Activated CD8-positive, alpha-beta memory T cell treated with anti-CD3 and anti-CD28 coated beads, Interleukin-2, amount 10 ng/mL, durations not matched to agents 7 days and 5 days (primary cell): ENCODE results near the gene EPHA4. TPM values are rescaled to one million over a fixed set of nuclear protein-coding genes. Genes with fewer than 3 reads are reported as not detected.

Source experiments
- ATAC-seq: fragments of 150-1000 bp; cut with Tn5 transposase; one replicate; pipeline ENCODE4 v1.10.0; 2021; ENCODE audit warnings: moderate library complexity
- CTCF ChIA-PET: fragments of 350-600 bp; sonication (Branson Sonifier 250); formaldehyde crosslinking; loops from one replicate; lab custom pipeline; 2021; ENCODE audit warnings: antibody characterized with exemption; lab: Charles Lee
- DNase-seq: peaks from one replicate; pipeline ENCODE4 v3.0.0-alpha.2; 2020
- H3K27ac Mint-ChIP-seq: one replicate; pipeline ENCODE4 v1.8.0; 2021; ENCODE audit warnings: mild to moderate bottlenecking, mixed read lengths
- H3K27me3 Mint-ChIP-seq: one replicate; pipeline ENCODE4 v1.8.0; 2021; ENCODE audit warnings: mixed read lengths
- H3K36me3 Mint-ChIP-seq: one replicate; pipeline ENCODE4 v1.8.0; 2021; ENCODE audit warnings: mild to moderate bottlenecking, mixed read lengths
- H3K4me1 Mint-ChIP-seq: one replicate; pipeline ENCODE4 v1.8.0; 2021; ENCODE audit warnings: mixed read lengths
- H3K4me3 Mint-ChIP-seq: one replicate; pipeline ENCODE4 v1.8.0; 2021; ENCODE audit warnings: mild to moderate bottlenecking, moderate library complexity, mixed read lengths
- H3K9me3 Mint-ChIP-seq: one replicate; pipeline ENCODE4 v1.8.0; 2022; ENCODE audit warnings: low read depth, mixed read lengths
- total RNA-seq, 2 experiments: library from RNA; stranded (reverse); gene quantifications; one replicate each; pipeline ENCODE4 v1.2.3, GENCODE V29; 2021

The EPHA4 gene
- total RNA-seq, 2 experiments from 2014 or later: 0.59 to 0.91 TPM

- Mint-ChIP-seq H3K4me3 (no peak overlapping the region), H3K36me3 (no peaks in the 10 kb centered on the region)
- DNase-seq: no peak
Measured at GRCh38 chr2:221549143-221549542, 23.0 kb downstream of the EPHA4 start.

GRCh38 chr2:221546505-221547225 is 25.4 kb downstream of the EPHA4 start:
- Mint-ChIP-seq H3K27ac (no peak overlapping the region), H3K9me3 (peaks cover 3% of the 10 kb centered on the region)
- ATAC-seq: no peak

More at GRCh38 chr2:221549143-221549542, 23.0 kb downstream of the EPHA4 start:
- peaks cover 14% of the 10 kb centered on the region for H3K4me1 Mint-ChIP-seq
- peaks cover 3% of the 10 kb centered on the region for H3K9me3 Mint-ChIP-seq
- H3K27me3 Mint-ChIP-seq: no peaks in the 10 kb centered on the region
- CTCF ChIA-PET: no interaction called here
- no peak for ATAC-seq
- H3K27ac Mint-ChIP-seq: peak overlapping the region; percentile 20

DNA sequence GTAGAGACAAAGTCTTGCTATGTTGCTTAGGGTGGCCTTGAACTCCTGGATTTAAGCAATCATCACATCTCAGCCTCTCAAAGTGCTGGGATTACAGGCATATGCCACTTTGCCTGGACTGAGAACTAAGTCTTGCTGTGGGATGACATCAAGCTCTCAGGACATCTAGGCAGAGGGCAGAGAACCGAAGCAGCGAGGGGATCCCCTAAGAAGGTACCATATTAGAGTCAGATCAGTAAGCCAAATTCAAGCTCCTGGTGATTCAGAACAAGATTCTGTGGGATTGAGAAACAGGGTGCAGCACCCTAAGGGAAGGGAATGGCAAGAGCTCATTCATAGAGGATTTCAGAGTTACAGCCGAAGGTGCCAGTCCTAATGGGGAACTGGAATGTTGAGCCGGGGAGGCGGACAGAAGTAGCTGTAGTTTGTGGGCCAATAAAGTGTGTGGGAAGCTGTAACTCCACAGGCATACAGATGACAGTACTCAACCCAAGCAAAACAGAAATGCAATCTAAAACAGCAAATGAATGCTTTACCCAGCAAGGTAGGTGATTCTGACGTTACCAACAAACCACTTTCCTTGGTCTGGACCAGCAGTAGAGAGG is 30.9 kb downstream of the EPHA4 start:
- H3K27ac Mint-ChIP-seq: no peak overlapping the region
- no peak for ATAC-seq
- CTCF ChIA-PET: interaction anchor here (0.8 kb wide), 1 partner anchor 30 kb away, joined by 3 read pairs; no protein-coding TSS in a partner anchor

More at GRCh38 chr2:221546505-221547225, 25.4 kb downstream of the EPHA4 start:
- no peak for DNase-seq
- H3K4me1 Mint-ChIP-seq: peaks cover 14% of the 10 kb centered on the region
- H3K4me3 Mint-ChIP-seq: no peak overlapping the region
- CTCF ChIA-PET: interaction anchor here (1.4 kb wide), 1 partner anchor 13 kb away, joined by 3 read pairs; no protein-coding TSS in a partner anchor
- no peaks in the 10 kb centered on the region for H3K27me3 Mint-ChIP-seq
- no peaks in the 10 kb centered on the region for H3K36me3 Mint-ChIP-seq

DNA sequence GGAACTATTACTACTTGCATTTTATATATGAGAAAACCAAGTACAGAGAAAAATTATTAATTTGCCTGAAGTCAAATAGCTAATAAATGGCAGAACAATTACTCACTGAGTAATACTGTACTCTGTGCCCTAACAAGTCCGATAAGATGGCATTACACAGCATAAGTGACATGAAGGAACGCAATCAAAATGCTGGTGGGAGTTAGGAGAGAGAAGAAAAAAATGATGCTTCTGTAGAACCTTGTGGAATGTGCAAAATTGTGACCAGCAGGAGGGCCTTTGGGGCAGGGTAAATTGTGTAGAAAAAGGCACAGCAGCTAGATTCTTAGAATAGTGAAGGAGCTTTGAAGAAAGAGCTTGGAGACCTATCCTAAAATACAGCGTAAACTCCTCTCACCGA is 32.9 kb downstream of the EPHA4 start:
- Mint-ChIP-seq H3K36me3 (no peaks in the 10 kb centered on the region), H3K27me3 (no peaks in the 10 kb centered on the region), H3K9me3 (no peaks in the 10 kb centered on the region), H3K27ac (no peak overlapping the region), H3K4me1 (no peaks in the 10 kb centered on the region), H3K4me3 (no peak overlapping the region)
- no peak for DNase-seq
- no peak for ATAC-seq
- CTCF ChIA-PET: interaction anchor here (1.6 kb wide), 1 partner anchor 21 kb away, joined by 4 read pairs; no protein-coding TSS in a partner anchor

More for the DNA sequence above, 30.9 kb downstream of the EPHA4 start:
- Mint-ChIP-seq H3K36me3 (no peaks in the 10 kb centered on the region), H3K4me3 (no peak overlapping the region), H3K27me3 (no peaks in the 10 kb centered on the region), H3K4me1 (no peaks in the 10 kb centered on the region), H3K9me3 (no peaks in the 10 kb centered on the region)
- no peak for DNase-seq

GRCh38 chr2:221535824-221536223 is 36.3 kb downstream of the EPHA4 start:
- H3K4me1 Mint-ChIP-seq: peaks cover 2% of the 10 kb centered on the region
- DNase-seq: no peak
- H3K27ac Mint-ChIP-seq: no peak overlapping the region
- H3K27me3 Mint-ChIP-seq: no peaks in the 10 kb centered on the region
- no peak for ATAC-seq
- CTCF ChIA-PET: no interaction called here
- H3K36me3 Mint-ChIP-seq: no peaks in the 10 kb centered on the region
- H3K9me3 Mint-ChIP-seq: no peaks in the 10 kb centered on the region
- H3K4me3 Mint-ChIP-seq: no peak overlapping the region

GRCh38 chr2:221533299-221533698 is 38.8 kb downstream of the EPHA4 start:
- peaks cover 14% of the 10 kb centered on the region for H3K4me1 Mint-ChIP-seq
- H3K27me3 Mint-ChIP-seq: no peaks in the 10 kb centered on the region
- H3K9me3 Mint-ChIP-seq: no peaks in the 10 kb centered on the region
- CTCF ChIA-PET: no interaction called here
- no peak overlapping the region for H3K27ac Mint-ChIP-seq
- ATAC-seq: no peak
- DNase-seq: no peak
- H3K36me3 Mint-ChIP-seq: no peaks in the 10 kb centered on the region
- no peak overlapping the region for H3K4me3 Mint-ChIP-seq

- H3K27ac Mint-ChIP-seq: no peak overlapping the region
- ATAC-seq: no peak
- no peaks in the 10 kb centered on the region for H3K9me3 Mint-ChIP-seq
- CTCF ChIA-PET: no interaction called here
- H3K36me3 Mint-ChIP-seq: no peaks in the 10 kb centered on the region
- H3K4me1 Mint-ChIP-seq: peaks cover 18% of the 10 kb centered on the region
- H3K4me3 Mint-ChIP-seq: no peak overlapping the region
- no peaks in the 10 kb centered on the region for H3K27me3 Mint-ChIP-seq
- no peak for DNase-seq
Measured at GRCh38 chr2:221532641-221533040, 39.5 kb downstream of the EPHA4 start.

DNA sequence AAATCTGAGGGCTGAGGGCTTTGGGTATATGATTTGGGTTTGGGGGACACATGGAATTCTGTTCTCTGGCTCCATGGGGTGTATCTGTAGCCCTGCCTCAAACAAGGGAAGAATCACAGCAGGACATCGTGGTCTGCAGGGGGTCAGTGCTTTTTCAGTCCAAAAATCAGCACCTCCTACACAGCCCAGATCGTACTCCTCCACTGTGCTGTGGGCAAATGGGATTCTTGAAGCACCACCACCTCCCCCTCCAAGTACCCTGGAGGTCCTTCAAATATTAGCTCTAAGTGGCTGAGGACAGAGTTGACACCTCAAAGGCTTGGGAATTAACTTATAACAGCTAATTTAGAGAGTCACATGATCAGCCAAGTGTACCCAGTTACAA is 41.5 kb downstream of the EPHA4 start:
- H3K4me1 Mint-ChIP-seq: peaks cover 18% of the 10 kb centered on the region
- ATAC-seq (no peak), DNase-seq (no peak)
- H3K9me3 Mint-ChIP-seq: no peaks in the 10 kb centered on the region
- no peaks in the 10 kb centered on the region for H3K27me3 Mint-ChIP-seq
- no peak overlapping the region for H3K4me3 Mint-ChIP-seq
- CTCF ChIA-PET: interaction anchor here (1.2 kb wide), 1 partner anchor 13 kb away, joined by 3 read pairs; no protein-coding TSS in a partner anchor
- no peaks in the 10 kb centered on the region for H3K36me3 Mint-ChIP-seq
- H3K27ac Mint-ChIP-seq: no peak overlapping the region

DNA sequence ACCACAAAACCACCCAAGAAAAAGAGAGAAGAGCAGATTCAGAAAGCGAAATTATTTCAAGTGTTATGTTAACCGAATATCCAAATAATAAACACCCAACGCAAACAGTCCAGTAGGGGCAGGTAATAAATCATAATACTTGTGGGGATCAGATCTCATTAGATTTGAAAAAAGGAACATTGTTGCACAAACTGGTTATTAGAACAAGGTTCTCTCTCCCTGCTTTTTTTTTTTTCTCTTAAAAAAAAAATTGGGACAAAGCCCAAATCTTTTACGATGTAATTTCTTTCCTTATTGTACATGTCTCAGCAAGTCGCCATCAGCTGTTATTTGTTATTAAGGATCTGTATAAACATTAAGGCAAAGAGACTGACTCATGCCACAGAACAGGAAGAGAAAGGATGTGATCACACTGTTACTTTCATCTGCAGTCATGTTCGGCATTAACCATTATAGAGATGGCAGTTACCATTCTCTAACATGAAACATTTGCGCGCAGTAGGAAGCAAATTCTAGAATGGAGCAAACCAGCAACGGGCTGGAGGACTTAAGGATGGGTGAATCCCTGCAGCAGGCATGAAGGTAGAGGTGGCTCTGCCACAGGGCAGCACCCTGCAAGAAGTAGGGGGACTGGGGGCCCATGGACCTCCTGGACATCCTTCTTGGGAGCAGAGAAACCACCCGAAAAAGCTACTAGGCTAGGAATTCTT is 42.0 kb downstream of the EPHA4 start:
- Mint-ChIP-seq H3K4me3 (no peak overlapping the region), H3K9me3 (no peaks in the 10 kb centered on the region), H3K27ac (no peak overlapping the region), H3K36me3 (no peaks in the 10 kb centered on the region), H3K27me3 (no peaks in the 10 kb centered on the region), H3K4me1 (peaks cover 18% of the 10 kb centered on the region)
- CTCF ChIA-PET: no interaction called here
- DNase-seq: no peak
- no peak for ATAC-seq

DNA sequence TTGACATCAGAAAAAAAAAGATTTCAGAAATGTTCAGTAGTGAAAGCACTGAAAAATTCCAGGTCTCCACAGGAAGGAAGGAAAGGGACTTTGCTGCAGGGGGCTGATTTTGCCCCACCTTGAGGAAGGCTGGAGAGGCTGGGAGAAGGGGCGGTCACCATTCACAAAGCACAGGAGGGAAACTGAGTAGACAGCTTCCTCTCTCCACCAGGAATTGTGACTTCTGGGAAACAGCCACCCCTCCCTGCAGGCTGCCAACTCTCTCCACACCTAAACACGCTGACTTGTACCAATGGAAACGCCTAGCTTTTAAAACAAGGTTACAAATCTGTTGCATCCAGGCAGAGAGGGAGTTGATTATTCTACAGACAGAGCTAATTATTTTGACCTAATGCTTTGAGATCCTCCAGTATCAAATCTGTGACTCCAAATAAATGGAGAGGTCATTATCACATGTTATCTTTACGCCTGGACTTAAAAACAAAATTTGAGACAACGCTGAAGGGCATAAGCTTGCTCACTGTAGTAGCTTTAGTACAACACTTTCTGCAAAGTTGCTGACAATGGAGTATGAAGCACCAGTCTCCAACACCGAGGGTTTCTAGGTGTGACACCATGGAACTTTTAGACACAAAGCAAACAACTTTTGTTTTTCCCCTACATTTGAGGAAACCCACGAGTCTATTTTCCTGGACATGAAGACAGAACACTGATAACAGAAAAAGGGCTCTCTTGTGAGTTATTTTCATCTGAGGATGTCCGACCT is 42.7 kb downstream of the EPHA4 start:
- CTCF ChIA-PET: no interaction called here
- H3K36me3 Mint-ChIP-seq: no peaks in the 10 kb centered on the region
- no peak overlapping the region for H3K27ac Mint-ChIP-seq
- no peak for DNase-seq
- H3K27me3 Mint-ChIP-seq: no peaks in the 10 kb centered on the region
- H3K9me3 Mint-ChIP-seq: no peaks in the 10 kb centered on the region
- peaks cover 18% of the 10 kb centered on the region for H3K4me1 Mint-ChIP-seq
- no peak for ATAC-seq
- no peak overlapping the region for H3K4me3 Mint-ChIP-seq

DNA sequence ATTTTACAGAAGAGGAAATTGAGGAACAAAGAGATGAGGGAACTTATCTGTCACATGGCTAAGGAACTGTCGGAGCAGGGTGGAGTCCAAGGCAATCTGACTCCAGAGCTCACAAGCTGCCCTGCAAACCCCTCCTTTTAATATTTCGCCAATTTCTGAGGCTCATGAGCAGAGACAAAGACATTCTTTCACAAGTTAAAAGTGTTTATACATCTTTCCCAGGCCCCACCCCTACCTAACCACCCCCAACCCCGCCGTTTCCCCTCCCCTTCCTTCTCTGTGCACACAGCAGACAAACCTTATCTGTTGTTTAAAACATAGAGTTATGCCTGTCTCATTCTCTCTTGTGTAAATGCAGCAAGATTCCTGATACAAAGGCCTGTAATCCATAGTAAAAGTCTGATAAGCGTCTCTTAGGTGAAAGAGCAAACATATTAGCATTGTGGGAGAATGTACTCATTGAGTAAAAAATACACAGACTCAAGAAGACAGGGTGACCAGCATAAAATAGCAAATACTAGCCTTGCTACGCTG is 44.3 kb downstream of the EPHA4 start:
- Mint-ChIP-seq H3K36me3 (no peaks in the 10 kb centered on the region), H3K27ac (no peak overlapping the region), H3K27me3 (no peaks in the 10 kb centered on the region), H3K9me3 (no peaks in the 10 kb centered on the region), H3K4me3 (no peak overlapping the region), H3K4me1 (peaks cover 18% of the 10 kb centered on the region)
- DNase-seq (no peak), ATAC-seq (no peak)
- CTCF ChIA-PET: interaction anchor here (1.3 kb wide), 1 partner anchor 46 kb away, joined by 3 read pairs; no protein-coding TSS in a partner anchor

- Mint-ChIP-seq H3K36me3 (peaks cover 5% of the 10 kb centered on the region), H3K9me3 (no peaks in the 10 kb centered on the region), H3K27me3 (no peaks in the 10 kb centered on the region), H3K27ac (no peak overlapping the region), H3K4me3 (no peak overlapping the region), H3K4me1 (peaks cover 14% of the 10 kb centered on the region)
- no peak for DNase-seq
- CTCF ChIA-PET: no interaction called here
- ATAC-seq: no peak
Measured at GRCh38 chr2:221524158-221524557, 47.9 kb downstream of the EPHA4 start.
